HG03066 (cell line): ENCODE data around the gene C1GALT1.
A peak's percentile ranks its signal among the peaks of the same experiment; 100 is the strongest.
"Not testable (repeated sequence)": the region's sequence is repeated elsewhere in the genome, so short reads cannot be mapped to it uniquely, and the experiment has no call there.

ENCODE experiments used
- ATAC-seq: cut with Tn5 transposase; IDR thresholded peaks from one replicate; pipeline ENCODE4 v1.9.1; 2021; ENCODE audit warnings: low read depth; ENCODE audit not compliant: unreplicated experiment

The C1GALT1 gene

DNA sequence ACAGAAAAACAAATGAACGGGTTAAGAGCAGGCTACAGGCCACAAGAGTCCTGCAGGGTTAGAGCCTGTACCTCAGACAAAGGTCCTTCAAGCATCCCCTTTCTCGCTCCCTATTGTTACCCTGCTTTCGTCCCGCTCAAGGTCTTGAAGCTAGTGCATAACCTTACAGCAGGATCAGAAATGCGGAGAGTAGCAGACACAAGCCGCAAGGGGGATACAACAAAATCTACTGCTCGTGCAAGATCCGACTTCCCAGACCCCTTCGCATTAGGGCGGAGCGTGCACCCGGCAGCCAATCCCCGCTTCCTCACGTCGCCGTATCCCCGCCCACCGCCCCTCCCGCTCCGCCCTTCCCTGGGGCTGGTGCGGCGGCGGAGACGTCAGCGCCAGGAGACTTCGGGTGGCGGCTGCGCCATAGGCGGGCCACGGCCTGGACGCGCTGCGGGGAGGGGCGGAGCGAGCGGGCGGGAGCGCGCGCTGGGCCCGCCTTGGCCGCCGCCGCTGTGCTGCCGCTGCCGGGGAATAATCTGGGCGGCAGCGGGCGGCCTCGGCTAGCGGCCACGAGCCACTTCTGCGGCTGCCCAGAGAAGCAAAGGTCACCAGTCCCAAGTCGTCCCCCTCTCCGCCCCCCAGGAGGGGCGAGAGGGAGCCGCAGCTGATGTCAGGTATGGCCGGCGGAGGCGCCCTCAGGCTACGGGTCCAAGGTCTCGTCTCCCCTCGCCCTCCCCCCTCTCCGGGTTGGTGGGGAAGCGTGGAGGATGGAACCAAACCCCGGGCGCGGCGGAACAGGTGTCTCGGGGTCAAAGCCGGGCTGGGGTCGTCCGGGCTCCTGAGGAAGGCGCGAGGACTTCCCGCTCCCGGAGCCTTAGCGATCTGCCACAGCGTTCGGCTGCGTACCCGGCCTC is at the start of gene C1GALT1:
Gene C1GALT1, plus strand, starts transcription at position 389 of the 905 bp plus-strand sequence. CDS start 51,776 bp downstream, outside the sequence.
- peak; percentile 73 for ATAC-seq

DNA sequence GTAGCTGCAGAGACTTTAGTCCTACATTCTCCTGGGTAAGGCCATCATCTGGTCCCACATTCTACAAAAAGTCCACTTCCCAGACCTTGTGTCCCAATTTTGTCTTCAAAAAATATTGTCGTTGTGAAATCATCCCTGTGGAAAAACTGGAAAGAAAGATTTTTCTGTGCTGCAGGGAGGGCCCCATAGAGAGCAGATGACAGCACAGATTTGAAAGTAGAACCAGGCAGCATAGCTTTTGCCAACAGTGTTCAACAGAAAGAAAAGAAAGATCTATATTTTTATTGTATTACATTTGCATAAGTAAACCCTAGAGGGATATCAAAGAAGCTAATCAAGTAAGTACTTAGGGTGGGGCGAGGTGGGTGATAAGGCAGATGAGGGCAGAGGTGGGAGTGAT is 48.3 kb upstream of the C1GALT1 start:
- ATAC-seq, result no peak

DNA sequence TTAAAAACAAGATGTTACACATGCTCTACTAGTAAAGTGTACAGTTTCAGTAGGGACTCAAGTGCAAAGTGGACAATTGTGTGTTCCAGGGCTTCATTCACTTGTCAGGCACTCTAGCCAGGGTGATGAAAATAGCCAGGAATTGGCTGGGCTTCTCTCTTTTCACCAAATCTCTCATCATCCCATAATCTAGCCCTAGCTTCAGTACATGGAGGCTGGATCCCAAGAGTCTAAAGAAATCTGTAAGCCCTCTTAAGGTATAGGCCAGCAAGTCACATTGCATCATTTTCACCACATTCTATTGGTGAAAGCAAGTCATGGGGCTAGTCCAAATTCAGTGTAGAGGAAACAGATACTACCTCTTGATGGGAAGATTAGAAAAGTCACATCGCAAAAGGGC is 47.3 kb upstream of the C1GALT1 start:
- ATAC-seq, result no peak

DNA sequence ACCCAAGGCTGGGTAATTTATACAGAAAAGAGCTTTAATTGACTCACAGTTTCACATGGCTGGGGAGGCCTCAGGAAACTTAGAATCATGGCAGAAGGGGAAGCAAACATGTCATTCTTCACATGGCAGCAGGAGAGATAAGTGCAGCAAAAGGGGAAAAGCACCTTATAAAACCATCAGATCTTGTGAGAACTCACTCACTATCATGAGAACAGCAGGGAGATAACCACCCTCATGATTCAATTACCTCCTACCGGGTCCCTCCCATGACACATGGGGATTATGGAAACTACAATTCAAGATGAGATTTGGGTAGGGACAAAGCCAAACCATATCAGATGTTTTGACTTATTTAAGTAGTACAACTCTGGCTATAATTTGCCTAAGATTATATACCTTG is 46.4 kb upstream of the C1GALT1 start:
- ATAC-seq, result not testable (repeated sequence)

DNA sequence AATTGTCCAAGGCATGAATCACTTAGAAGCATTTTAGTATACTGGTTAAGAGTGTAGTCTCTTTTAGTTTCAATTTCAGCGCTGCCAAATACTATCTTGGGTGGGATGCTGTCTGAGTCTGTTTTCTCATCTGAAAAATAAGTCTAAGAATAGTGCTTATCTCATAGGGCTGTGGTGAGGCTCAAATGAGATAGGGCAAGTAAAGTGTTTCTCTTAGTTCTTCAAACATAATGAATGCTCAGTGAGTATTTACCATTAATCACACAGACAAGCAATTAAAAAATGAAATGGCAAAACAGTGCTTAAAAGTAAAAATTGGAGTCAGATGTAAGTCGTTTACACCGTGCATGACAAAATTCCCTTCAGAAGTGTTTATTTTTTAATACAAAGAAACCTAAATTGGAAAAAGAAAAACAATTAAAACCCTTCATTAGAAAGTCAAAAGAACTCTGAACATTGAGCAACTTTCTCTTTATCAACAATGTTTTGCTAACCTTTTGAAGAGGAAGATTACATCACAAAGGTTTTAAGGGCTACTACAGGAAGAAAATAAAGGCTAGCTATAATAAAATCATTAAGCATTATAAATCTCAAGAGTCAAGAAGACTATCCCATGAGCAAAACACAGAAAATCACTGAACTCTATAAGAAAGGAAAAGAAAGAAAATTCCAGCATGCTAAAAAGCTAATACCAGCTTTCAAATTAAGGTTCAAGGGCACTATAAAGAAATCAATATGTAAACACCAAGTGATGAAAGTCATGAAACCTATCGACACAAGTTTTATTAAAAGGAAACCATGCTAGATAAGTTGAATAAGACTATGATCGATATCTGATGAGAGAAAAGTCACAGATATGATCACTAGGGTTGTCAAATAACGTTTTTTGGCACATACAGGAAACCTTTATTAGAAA is 45.6 kb upstream of the C1GALT1 start:
- ATAC-seq, result no peak

DNA sequence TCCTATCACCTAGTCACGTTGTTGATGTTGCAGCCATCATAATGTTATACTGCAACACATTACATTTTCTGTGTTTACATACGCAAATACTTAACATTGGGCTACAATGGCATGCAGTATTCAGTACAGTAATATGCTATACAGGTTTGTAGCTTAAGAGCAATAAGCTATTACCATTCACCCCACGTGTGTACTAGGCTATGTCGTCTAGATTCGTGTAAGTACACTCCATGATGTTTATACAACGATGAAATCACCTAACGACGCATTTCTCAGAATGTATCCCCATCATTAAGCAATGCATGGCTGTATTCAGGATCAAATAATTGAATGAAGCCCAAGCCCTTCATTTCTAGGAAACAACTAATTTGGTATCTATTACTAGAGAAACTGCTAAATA is 43.4 kb upstream of the C1GALT1 start:
- no peak for ATAC-seq

DNA sequence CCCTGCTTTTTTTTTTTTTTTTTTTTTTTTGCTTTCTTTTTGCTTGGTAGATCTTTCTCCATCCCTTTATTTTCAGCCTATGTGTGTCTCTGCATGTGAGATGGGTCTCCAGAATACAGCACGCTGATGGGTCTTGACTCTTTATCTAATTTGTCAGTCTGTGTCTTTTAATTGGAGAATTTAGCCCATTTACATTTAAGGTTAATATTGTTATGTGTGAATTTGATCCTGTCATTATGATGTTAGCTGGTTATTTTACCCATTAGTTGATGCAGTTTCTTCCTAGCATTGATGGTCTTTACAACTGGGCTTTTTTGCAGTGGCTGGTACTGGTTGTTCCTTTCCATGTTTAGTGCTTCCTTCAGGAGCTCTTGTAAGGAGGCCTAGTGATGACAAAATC is 38.9 kb upstream of the C1GALT1 start:
- ATAC-seq, result not testable (repeated sequence)

DNA sequence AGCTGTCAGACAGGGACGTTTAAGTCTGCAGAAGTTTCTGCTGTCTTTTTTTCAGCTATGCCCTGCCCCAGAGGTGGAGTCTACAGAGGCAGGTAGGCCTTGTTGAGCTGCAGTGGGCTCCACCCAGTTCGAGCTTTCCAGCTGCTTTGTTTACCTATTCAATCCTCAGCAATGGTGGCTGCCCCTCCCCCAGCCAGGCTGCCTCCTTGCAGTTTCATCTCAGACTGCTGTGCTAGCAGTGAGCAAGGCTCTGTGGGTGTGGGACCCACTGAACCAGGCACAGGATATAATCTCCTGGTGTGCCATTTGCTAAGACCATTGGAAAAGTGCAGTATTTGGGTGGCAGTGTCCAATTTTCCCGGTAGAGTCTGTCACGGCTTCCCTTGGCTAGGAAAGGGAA is 37.2 kb upstream of the C1GALT1 start:
- not testable (repeated sequence) for ATAC-seq

DNA sequence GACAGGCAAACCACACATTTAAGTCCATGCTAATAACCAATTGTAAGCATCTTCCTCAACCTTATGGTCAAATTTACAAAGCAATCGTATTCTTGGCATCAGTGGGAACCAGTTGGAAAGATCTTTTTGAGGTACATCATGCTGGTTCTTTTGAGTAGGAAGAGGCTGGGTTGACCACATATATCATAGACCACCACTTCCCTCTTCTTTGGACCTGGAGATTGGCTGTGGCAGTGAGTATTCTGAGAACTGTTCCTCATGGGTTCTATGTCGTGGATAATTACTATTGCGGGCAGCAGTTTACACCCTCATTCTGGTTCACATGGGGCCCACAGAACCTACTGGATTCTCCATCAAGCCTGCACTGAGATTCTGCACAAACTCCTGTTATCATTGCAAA is 35.5 kb upstream of the C1GALT1 start:
- ATAC-seq, result no peak

DNA sequence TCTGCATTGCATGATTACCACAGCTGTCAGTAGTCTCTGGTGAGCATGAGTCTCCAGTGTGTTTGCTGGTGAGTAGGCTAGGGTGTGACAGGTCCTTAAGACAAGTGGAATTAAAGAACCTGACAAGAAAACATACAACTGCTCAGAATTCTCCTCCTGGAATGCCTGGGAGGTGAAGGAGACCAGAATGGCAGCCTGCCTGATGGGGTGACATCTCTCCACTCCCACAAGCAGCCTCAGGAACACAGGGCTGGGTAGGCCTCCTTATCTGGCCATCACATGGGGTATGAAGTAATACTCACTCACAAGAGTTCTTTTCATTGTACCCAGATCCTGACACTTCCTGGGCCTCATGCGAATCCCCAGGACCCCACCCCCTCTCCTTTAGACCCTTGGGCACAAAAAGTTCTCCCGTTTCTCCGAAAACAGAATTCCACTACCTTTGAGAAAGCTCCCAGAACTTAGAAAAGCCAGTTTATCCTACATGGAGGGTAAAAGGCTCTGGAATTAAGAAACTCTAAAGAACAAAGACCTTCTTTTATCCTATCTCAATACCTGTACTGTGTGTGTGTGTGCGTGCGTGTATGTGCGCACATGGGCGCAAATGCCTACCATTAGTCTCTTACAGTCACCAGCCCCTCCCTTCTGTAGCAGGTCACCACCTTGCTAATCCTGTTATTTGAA is 33.4 kb upstream of the C1GALT1 start:
- ATAC-seq, result no peak

DNA sequence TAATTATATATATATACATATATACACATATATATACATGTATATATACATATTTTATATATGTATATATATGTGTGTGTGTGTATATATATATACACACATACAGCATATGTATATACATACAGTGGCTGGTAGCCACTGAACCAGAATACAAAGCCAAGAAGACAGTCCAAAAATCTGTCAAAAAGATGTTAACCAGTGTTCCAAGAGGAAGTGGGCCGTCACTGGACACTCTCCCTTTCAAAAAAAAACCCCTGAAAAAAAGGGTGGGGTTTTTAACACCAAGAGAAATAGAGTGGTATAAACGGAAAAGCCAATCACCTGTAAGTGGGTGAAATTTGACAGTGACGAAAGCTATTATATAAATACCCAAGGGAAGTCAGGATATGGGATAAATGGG is 31.1 kb upstream of the C1GALT1 start:
- no peak for ATAC-seq

DNA sequence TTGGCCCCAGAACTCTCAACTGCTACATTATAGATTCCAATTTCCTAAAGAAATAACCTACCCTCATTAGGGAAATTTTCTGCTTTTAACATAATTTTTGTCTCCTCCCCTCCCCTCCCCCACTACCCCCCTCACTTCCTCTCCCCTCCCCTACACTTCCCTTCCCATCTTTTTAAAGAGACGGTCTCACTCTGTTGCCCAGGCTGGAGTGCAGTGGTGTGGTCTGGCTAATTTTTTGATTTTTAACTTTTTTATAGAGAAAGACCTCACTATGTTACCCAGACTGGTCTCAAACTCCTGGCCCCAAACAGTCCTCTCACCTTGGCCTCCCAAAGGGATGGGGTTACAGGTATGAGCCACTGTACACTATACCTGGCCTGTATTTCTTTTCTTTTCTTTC is 30.5 kb upstream of the C1GALT1 start:
- ATAC-seq, result no peak

DNA sequence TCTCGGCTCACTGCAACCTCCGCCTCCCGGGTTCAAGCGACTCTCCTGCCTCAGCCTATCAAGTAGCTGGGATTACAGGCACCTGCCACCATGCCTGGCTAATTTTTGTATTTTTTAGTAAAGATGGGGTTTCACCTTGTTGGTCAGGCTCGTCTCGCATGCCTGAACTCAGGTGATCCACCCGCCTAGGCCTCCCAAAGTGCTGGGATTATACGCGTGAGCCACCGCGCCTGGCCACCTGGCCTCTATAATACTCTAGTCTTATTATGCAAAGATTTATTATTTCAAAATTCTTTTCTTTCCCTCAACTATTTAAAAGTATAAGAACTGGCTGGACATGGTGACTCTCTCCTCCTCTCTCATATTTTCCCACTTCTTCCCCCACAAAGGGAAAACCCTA is 30.0 kb upstream of the C1GALT1 start:
- ATAC-seq, result no peak

DNA sequence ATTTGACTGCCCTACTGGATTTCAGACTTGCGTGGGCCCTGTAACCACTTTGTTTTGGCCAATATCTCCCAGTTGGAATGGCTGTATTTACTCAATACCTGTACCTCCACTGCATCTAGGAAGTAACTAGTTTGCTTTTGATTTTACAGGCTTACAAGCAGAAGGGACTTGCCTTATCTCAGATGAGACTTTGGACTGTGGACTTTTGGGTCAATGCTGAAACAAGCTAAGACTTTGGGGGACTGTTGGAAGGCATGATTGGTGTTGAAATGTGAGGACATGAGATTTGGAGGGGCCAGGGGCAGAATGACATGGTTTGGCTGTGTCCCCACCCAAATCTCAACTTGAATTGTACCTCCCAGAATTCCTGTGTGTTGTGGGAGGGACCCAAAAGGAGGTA is 28.0 kb upstream of the C1GALT1 start:
- ATAC-seq, result not testable (repeated sequence)

DNA sequence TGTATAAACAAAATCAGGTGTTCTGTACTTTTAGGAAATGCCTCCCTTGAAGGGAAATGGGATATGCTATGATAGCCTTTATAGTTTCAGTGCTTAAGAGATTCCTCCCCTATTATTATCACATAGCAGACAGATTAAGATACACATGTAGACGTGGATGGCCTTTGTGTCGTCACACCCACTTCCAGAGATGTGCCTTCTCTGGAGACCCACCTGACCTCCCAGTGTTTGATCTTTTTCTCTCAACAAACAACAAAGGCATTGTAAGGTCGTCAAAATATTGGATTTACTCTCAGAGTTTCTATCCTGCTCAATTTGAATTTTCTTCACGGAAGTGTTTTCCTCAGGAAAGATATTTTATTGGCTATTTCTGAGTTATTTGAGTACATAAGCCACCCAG is 25.7 kb upstream of the C1GALT1 start:
- no peak for ATAC-seq

DNA sequence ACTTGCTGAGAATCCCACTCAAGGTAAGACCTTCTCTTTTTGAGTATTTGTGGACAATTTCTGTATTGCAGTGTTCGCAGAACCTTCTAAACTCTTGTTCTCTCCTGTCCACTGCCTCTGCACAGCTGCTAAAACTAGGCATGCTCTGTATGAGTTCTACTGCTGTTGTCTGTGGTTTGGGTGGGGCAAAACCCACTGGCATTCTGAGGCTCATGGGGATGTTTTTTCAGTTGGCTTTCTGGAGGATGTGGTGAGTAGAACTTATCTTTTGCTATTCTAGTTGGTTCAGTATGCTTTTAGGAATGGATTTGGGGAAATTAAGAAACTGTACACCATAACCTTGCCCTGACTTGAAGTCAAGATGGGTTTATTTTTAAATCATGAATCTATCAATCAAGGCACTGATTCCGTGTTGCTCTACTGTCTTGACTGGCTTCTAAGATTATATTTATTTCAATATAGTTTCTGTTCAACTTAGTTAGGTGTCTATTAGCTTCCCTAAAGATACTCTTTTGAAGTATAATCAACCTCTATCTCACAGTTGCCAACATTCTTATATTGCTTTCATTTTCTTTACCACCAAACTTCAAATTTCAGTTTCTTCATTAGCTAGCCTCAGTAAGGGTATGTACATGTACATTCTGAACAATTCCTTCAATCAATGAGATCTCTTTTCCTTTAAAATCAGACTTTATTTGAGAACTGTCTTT is 25.0 kb upstream of the C1GALT1 start:
- ATAC-seq, result peak; percentile 79

DNA sequence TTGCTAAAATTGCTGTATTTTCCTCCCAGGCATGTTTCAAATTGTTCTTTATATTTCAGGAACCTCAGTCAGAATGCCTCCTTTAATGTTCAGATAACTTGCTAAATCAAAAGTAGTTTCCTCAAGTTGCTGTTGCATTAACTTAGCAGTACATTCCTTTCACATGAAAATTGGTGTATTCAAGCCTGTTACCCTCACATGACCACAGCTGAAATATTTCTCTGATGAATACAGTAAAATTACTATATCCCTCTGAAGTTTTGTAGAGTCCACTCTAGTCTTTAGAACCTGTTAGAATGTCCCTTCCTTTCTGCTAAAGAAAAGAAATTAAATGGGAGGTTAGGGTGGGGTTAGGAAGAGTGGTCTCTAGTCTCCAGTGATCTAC is 24.5 kb upstream of the C1GALT1 start:
- ATAC-seq, result peak; percentile 9

DNA sequence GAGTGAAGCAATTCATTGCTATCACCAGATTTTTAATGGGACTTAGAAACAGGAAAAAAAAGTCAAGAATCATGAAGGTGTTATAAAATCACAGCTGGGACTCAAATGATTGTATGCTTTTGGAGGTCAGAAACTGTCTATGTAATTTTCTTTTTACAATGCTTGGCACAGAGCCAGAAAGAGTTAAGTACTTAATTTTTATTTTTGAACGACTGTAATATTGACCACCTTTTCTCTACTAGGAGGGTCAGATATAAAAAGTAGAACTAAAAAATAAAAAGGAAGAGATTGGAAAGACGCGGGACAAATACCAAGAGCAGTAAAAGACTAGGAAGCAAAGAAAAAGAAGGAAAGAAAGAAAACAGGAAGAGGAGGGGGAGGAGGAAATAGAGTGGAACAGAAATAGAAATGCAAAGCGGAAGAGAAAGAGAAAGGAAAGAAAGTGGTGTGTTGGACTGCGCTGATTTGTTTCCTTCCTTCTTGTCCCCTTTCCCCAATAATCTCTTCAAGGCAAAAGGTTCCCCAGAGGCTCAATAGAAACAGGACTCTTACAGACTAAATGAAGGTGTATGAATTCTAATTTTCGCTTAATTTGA is 23.2 kb upstream of the C1GALT1 start:
- ATAC-seq, result no peak

DNA sequence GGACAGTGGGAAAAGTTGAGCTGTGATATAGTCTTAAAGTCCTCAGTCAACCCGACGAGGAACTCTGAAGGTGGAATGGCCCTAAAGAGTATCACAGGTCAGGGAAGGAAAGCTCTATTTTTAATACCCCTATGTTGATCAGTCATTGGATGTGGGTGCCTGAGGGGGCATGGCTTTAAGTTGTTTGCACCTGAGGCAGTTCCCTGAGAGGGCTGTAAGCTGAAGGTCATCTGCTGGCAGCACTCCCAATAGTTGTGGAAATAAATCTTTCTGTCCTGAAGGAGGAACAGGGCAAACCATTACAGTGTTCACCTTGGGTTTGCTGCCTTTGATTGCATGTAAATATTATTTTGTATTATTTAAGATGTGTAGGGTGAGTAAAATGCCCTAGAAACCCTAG is 17.8 kb upstream of the C1GALT1 start:
- no peak for ATAC-seq

DNA sequence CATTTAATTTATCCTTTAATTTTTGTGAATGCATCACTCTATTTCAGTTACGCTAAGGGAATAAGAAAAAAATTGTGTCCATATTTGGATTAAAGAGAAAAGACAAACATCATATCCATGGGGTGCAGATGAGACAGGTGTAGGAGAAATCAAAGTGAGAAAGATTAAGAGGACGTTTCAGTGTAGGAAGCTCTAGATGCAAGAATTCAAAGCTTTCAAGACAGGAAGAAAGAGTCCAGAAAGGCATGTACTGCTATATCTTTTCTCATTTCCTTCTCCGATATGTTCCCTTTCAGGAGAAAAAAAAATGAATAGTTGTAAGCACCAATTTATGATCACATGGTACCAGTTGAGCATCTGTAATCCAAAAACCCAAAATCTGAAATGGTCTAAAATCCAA is 17.0 kb upstream of the C1GALT1 start:
- no peak for ATAC-seq
